HEK293 (cell line): ENCODE measurements around the gene CYP27B1.
A peak's percentile ranks its signal among the peaks of the same experiment; 100 is the strongest.

Experiments used
- BCL11A ChIP-seq: fragments of 450-650 bp; formaldehyde crosslinking; IDR thresholded peaks from 2 replicates; pipeline ENCODE4 v1.5.1; 2016; ENCODE audit warnings: low read depth, missing biosample characterization, missing genetic modification characterization
- ZBTB17 ChIP-seq: fragments of 450-650 bp; formaldehyde crosslinking; IDR thresholded peaks from 2 replicates; pipeline ENCODE4 v1.5.1; 2016; ENCODE audit warnings: missing biosample characterization, missing genetic modification characterization
- ZNF114 ChIP-seq: fragments of 450-650 bp; formaldehyde crosslinking; IDR thresholded peaks from 2 replicates; pipeline ENCODE4 v1.5.0; 2017; ENCODE audit warnings: missing biosample characterization, missing genetic modification characterization
- ZNF239 ChIP-seq: fragments of 450-650 bp; formaldehyde crosslinking; IDR thresholded peaks from 2 replicates; pipeline ENCODE4 v1.5.1; 2016; ENCODE audit warnings: missing biosample characterization, missing genetic modification characterization
- ZNF37A ChIP-seq: fragments of 450-650 bp; IDR thresholded peaks from 2 replicates; pipeline ENCODE4 v1.5.1; 2018; ENCODE audit warnings: missing biosample characterization, missing genetic modification characterization
- ZNF423 ChIP-seq: fragments of 450-650 bp; formaldehyde crosslinking; IDR thresholded peaks from 2 replicates; pipeline ENCODE4 v1.5.1; 2016; ENCODE audit warnings: missing biosample characterization, missing genetic modification characterization
- ZNF473 ChIP-seq: fragments of 450-650 bp; formaldehyde crosslinking; IDR thresholded peaks from 2 replicates; pipeline ENCODE4 v1.5.1; 2017; ENCODE audit warnings: missing biosample characterization, missing genetic modification characterization
- ZNF548 ChIP-seq: fragments of 450-650 bp; formaldehyde crosslinking; IDR thresholded peaks from 2 replicates; pipeline ENCODE4 v1.5.1; 2016; ENCODE audit warnings: missing biosample characterization, missing genetic modification characterization
- ZNF830 ChIP-seq: fragments of 450-650 bp; IDR thresholded peaks from 2 replicates; pipeline ENCODE4 v1.5.0; 2018; ENCODE audit warnings: missing biosample characterization, missing genetic modification characterization, low read depth, mild to moderate bottlenecking, moderate library complexity
- TF ChIP-seq, protein P1 (sequence below): fragments of 450-650 bp; formaldehyde crosslinking; IDR thresholded peaks from 2 replicates; pipeline ENCODE4 v1.5.1; 2016; ENCODE audit warnings: missing biosample characterization, missing genetic modification characterization, low read depth
- TF ChIP-seq, protein P2 (sequence below): sonication (generic); formaldehyde crosslinking; IDR thresholded peaks from 2 replicates; pipeline ENCODE4 v1.8.1; 2022; ENCODE audit warnings: mild to moderate bottlenecking, moderate library complexity, missing genetic modification reagents
- TF ChIP-seq, protein P3 (sequence below): fragments of 450-650 bp; formaldehyde crosslinking; IDR thresholded peaks from 2 replicates; pipeline ENCODE4 v1.5.1; 2016; ENCODE audit warnings: missing biosample characterization, missing genetic modification characterization
- TF ChIP-seq, protein P4 (sequence below): fragments of 450-650 bp; formaldehyde crosslinking; IDR thresholded peaks from 2 replicates; pipeline ENCODE4 v1.5.1; 2016; ENCODE audit warnings: missing biosample characterization, missing genetic modification characterization, borderline replicate concordance
- TF ChIP-seq, protein P5 (sequence below): fragments of 450-650 bp; formaldehyde crosslinking; IDR thresholded peaks from 2 replicates; pipeline ENCODE4 v1.5.1; 2016; ENCODE audit warnings: missing biosample characterization, missing genetic modification characterization, borderline replicate concordance
- TF ChIP-seq, protein P6 (sequence below): fragments of 450-650 bp; formaldehyde crosslinking; IDR thresholded peaks from 2 replicates; pipeline ENCODE4 v1.5.1; 2017; ENCODE audit warnings: missing biosample characterization, missing genetic modification characterization
- TF ChIP-seq, protein P7 (sequence below): fragments of 450-650 bp; formaldehyde crosslinking; IDR thresholded peaks from 2 replicates; pipeline ENCODE4 v1.5.1; 2016; ENCODE audit warnings: missing biosample characterization, missing genetic modification characterization

The CYP27B1 gene

DNA sequence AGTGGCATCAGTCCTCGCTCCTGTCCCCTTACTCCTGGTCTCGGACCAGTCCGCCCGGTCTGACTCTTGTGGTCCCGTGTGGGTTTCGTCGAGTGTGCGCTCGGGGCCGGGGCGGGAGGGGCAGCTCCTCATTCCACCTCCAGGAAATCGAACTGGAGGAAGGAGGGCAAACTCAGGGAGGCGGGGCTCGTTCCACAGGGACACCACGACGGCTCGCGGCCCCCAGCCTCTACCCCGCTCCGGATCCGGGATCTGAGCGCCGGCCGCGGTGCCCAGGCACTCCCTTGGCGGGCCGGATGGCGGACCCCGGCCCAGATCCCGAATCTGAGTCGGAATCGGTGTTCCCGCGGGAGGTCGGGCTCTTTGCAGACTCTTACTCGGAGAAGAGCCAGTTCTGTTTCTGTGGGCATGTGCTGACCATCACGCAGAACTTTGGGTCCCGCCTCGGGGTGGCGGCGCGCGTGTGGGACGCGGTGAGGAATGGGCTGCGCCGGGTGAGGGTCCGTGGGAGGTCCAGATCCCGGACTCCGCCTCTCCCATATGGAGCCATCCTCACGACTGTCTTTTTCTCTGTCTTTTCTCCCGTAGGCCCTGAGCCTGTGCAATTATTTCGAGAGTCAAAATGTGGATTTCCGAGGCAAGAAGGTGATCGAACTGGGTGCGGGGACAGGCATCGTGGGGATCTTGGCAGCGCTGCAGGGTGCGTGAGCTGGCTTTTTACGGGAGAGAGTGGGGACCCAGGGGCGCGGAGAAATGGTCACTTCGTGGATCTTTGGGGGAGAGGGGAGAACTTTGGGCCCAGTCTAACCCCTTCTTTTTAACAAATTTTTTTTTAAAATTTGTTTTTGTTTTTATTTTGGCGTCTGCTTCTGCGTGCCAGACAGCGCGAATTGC is 5.8 kb upstream of the CYP27B1 start, which contains the start of gene EEF1AKMT3 (continued):
- TF ChIP-seq, protein P1, sequence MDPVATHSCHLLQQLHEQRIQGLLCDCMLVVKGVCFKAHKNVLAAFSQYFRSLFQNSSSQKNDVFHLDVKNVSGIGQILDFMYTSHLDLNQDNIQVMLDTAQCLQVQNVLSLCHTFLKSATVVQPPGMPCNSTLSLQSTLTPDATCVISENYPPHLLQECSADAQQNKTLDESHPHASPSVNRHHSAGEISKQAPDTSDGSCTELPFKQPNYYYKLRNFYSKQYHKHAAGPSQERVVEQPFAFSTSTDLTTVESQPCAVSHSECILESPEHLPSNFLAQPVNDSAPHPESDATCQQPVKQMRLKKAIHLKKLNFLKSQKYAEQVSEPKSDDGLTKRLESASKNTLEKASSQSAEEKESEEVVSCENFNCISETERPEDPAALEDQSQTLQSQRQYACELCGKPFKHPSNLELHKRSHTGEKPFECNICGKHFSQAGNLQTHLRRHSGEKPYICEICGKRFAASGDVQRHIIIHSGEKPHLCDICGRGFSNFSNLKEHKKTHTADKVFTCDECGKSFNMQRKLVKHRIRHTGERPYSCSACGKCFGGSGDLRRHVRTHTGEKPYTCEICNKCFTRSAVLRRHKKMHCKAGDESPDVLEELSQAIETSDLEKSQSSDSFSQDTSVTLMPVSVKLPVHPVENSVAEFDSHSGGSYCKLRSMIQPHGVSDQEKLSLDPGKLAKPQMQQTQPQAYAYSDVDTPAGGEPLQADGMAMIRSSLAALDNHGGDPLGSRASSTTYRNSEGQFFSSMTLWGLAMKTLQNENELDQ, result no peak
- TF ChIP-seq ZNF239 (tag by site-specific recombination) (no peak), ZNF423 (peak; percentile 2; the same call in 1 of the 2 replicates), ZNF548 (tag by site-specific recombination) (no peak), ZBTB17 (peak; percentile 85), ZNF114 (tag by site-specific recombination) (no peak), ZNF473 (no peak), ZNF37A (tag by site-specific recombination) (no peak), ZNF830 (tag by site-specific recombination) (no peak), BCL11A (tag by site-specific recombination) (0 out of 2 replicates have a peak, but pooled peaks have one; percentile 34)
- TF ChIP-seq, protein P2, sequence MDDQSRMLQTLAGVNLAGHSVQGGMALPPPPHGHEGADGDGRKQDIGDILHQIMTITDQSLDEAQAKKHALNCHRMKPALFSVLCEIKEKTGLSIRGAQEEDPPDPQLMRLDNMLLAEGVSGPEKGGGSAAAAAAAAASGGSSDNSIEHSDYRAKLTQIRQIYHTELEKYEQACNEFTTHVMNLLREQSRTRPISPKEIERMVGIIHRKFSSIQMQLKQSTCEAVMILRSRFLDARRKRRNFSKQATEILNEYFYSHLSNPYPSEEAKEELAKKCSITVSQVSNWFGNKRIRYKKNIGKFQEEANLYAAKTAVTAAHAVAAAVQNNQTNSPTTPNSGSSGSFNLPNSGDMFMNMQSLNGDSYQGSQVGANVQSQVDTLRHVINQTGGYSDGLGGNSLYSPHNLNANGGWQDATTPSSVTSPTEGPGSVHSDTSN, result 0 out of 2 replicates have a peak, but pooled peaks have one; percentile 19
- TF ChIP-seq, protein P3, sequence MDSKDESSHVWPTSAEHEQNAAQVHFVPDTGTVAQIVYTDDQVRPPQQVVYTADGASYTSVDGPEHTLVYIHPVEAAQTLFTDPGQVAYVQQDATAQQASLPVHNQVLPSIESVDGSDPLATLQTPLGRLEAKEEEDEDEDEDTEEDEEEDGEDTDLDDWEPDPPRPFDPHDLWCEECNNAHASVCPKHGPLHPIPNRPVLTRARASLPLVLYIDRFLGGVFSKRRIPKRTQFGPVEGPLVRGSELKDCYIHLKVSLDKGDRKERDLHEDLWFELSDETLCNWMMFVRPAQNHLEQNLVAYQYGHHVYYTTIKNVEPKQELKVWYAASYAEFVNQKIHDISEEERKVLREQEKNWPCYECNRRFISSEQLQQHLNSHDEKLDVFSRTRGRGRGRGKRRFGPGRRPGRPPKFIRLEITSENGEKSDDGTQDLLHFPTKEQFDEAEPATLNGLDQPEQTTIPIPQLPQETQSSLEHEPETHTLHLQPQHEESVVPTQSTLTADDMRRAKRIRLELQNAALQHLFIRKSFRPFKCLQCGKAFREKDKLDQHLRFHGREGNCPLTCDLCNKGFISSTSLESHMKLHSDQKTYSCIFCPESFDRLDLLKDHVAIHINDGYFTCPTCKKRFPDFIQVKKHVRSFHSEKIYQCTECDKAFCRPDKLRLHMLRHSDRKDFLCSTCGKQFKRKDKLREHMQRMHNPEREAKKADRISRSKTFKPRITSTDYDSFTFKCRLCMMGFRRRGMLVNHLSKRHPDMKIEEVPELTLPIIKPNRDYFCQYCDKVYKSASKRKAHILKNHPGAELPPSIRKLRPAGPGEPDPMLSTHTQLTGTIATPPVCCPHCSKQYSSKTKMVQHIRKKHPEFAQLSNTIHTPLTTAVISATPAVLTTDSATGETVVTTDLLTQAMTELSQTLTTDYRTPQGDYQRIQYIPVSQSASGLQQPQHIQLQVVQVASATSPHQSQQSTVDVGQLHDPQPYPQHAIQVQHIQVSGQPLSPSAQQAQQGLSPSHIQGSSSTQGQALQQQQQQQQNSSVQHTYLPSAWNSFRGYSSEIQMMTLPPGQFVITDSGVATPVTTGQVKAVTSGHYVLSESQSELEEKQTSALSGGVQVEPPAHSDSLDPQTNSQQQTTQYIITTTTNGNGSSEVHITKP (tag by site-specific recombination), result 0 out of 2 replicates have a peak, but pooled peaks have one; percentile 24
- TF ChIP-seq, protein P4, sequence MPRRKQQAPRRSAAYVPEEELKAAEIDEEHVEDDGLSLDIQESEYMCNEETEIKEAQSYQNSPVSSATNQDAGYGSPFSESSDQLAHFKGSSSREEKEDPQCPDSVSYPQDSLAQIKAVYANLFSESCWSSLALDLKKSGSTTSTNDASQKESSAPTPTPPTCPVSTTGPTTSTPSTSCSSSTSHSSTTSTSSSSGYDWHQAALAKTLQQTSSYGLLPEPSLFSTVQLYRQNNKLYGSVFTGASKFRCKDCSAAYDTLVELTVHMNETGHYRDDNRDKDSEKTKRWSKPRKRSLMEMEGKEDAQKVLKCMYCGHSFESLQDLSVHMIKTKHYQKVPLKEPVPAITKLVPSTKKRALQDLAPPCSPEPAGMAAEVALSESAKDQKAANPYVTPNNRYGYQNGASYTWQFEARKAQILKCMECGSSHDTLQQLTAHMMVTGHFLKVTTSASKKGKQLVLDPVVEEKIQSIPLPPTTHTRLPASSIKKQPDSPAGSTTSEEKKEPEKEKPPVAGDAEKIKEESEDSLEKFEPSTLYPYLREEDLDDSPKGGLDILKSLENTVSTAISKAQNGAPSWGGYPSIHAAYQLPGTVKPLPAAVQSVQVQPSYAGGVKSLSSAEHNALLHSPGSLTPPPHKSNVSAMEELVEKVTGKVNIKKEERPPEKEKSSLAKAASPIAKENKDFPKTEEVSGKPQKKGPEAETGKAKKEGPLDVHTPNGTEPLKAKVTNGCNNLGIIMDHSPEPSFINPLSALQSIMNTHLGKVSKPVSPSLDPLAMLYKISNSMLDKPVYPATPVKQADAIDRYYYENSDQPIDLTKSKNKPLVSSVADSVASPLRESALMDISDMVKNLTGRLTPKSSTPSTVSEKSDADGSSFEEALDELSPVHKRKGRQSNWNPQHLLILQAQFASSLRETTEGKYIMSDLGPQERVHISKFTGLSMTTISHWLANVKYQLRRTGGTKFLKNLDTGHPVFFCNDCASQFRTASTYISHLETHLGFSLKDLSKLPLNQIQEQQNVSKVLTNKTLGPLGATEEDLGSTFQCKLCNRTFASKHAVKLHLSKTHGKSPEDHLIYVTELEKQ (tag by site-specific recombination), result no peak
- TF ChIP-seq, protein P5, sequence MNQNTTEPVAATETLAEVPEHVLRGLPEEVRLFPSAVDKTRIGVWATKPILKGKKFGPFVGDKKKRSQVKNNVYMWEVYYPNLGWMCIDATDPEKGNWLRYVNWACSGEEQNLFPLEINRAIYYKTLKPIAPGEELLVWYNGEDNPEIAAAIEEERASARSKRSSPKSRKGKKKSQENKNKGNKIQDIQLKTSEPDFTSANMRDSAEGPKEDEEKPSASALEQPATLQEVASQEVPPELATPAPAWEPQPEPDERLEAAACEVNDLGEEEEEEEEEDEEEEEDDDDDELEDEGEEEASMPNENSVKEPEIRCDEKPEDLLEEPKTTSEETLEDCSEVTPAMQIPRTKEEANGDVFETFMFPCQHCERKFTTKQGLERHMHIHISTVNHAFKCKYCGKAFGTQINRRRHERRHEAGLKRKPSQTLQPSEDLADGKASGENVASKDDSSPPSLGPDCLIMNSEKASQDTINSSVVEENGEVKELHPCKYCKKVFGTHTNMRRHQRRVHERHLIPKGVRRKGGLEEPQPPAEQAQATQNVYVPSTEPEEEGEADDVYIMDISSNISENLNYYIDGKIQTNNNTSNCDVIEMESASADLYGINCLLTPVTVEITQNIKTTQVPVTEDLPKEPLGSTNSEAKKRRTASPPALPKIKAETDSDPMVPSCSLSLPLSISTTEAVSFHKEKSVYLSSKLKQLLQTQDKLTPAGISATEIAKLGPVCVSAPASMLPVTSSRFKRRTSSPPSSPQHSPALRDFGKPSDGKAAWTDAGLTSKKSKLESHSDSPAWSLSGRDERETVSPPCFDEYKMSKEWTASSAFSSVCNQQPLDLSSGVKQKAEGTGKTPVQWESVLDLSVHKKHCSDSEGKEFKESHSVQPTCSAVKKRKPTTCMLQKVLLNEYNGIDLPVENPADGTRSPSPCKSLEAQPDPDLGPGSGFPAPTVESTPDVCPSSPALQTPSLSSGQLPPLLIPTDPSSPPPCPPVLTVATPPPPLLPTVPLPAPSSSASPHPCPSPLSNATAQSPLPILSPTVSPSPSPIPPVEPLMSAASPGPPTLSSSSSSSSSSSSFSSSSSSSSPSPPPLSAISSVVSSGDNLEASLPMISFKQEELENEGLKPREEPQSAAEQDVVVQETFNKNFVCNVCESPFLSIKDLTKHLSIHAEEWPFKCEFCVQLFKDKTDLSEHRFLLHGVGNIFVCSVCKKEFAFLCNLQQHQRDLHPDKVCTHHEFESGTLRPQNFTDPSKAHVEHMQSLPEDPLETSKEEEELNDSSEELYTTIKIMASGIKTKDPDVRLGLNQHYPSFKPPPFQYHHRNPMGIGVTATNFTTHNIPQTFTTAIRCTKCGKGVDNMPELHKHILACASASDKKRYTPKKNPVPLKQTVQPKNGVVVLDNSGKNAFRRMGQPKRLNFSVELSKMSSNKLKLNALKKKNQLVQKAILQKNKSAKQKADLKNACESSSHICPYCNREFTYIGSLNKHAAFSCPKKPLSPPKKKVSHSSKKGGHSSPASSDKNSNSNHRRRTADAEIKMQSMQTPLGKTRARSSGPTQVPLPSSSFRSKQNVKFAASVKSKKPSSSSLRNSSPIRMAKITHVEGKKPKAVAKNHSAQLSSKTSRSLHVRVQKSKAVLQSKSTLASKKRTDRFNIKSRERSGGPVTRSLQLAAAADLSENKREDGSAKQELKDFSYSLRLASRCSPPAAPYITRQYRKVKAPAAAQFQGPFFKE, result no peak
- TF ChIP-seq, protein P6, sequence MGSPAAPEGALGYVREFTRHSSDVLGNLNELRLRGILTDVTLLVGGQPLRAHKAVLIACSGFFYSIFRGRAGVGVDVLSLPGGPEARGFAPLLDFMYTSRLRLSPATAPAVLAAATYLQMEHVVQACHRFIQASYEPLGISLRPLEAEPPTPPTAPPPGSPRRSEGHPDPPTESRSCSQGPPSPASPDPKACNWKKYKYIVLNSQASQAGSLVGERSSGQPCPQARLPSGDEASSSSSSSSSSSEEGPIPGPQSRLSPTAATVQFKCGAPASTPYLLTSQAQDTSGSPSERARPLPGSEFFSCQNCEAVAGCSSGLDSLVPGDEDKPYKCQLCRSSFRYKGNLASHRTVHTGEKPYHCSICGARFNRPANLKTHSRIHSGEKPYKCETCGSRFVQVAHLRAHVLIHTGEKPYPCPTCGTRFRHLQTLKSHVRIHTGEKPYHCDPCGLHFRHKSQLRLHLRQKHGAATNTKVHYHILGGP, result no peak
- TF ChIP-seq, protein P7, sequence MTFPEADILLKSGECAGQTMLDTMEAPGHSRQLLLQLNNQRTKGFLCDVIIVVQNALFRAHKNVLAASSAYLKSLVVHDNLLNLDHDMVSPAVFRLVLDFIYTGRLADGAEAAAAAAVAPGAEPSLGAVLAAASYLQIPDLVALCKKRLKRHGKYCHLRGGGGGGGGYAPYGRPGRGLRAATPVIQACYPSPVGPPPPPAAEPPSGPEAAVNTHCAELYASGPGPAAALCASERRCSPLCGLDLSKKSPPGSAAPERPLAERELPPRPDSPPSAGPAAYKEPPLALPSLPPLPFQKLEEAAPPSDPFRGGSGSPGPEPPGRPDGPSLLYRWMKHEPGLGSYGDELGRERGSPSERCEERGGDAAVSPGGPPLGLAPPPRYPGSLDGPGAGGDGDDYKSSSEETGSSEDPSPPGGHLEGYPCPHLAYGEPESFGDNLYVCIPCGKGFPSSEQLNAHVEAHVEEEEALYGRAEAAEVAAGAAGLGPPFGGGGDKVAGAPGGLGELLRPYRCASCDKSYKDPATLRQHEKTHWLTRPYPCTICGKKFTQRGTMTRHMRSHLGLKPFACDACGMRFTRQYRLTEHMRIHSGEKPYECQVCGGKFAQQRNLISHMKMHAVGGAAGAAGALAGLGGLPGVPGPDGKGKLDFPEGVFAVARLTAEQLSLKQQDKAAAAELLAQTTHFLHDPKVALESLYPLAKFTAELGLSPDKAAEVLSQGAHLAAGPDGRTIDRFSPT (tag by site-specific recombination), result no peak; the same call in 1 of the 2 replicates
